Renal cortical epithelial cell (primary cell): ENCODE measurements around the gene PRDM11. TPM values are rescaled to one million over a fixed set of nuclear protein-coding genes. Genes with fewer than 3 reads are reported as not detected.

Source experiments
- DNase-seq: peaks from one replicate; pipeline ENCODE4 v3.0.0-alpha.2; 2011; ENCODE audit warnings: low read depth
- total RNA-seq: library from RNA; depleted of rRNA; stranded (reverse); fragments of >200 nt; gene quantifications from 2 replicates; pipeline ENCODE4 v1.2.3, GENCODE V29; 2014

The PRDM11 gene
- total RNA-seq, 1 donor from 2014 or later = 10.1 TPM

DNA sequence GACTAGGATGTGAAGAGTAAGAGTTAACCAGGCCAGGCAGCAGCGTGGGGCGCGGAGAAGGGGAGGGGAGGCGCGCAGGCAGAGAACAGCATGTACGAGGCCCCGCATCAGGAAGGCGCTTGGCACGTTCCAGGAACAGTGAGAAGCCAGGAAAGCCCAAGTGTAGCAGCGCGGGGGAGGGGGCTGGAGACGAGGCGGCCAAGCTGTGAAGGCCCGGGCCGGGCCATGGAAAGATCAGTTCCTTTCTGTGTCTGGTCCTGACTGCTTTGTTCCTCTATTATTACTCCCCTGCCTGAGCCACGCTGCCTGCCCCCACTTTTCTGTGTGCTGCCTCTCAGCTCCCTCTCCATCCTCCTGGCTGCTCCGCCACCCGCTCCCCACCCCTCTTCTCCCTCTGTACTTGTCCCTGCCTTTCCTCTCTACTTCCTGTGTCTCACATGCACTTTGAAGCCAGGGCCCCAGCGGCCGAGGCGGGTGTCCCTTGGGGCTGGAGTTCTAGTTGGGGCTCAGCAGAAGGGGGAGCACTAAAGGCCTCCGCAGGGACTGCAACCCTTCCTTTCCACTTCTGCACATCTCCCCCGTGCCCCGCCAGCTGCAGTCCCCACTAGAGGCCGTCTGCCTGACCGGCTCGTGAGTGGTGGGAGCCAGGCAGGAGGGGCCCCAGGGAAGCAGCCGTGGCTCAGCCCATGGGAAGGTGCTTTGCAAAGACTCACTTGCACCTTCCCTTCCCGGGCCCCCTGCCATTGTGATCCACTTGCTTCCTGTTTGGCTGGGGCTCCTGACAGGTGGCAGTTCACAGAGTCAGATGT, 63.7 kb downstream of the PRDM11 start:
- DNase-seq = no peak

DNA sequence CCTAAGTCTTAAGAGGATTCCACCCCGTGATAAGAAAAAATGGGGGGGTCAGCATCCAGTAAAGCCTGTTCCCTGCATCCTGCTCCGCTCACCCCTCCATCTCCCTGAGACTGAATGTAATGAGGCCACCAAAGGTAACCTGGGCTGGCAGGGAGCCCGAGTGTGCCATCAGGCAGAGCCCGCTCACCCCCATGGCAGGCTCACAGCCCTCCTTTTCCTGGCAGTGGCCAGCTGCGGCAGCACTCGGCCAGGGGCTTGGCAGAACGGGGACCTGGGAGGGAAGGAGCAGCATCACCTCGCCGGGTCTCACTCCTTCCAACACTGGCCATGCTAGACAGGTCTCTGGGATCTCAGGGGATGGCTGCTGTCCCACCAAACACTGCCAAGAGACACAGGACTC, 64.4 kb downstream of the PRDM11 start:
- no peak for DNase-seq

DNA sequence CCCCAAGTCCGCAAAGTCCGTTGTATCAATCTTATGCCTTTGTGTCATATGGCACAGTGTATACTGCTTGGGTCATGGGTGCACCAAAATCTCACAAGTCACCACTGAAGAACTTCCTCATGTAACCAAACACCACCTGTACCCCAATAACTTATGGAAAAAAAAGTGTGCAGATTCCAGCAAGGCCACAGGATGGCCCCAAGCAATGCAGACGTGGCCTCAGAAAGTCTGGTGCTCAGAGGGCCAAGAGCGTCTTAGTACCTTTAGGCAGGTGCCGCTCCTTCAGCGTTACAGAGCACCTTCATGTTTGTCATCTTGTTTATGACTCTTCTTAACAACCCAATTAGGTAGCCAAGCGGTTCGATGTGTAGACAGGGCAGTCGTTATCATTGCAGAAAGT, 65.3 kb downstream of the PRDM11 start:
- DNase-seq = no peak

DNA sequence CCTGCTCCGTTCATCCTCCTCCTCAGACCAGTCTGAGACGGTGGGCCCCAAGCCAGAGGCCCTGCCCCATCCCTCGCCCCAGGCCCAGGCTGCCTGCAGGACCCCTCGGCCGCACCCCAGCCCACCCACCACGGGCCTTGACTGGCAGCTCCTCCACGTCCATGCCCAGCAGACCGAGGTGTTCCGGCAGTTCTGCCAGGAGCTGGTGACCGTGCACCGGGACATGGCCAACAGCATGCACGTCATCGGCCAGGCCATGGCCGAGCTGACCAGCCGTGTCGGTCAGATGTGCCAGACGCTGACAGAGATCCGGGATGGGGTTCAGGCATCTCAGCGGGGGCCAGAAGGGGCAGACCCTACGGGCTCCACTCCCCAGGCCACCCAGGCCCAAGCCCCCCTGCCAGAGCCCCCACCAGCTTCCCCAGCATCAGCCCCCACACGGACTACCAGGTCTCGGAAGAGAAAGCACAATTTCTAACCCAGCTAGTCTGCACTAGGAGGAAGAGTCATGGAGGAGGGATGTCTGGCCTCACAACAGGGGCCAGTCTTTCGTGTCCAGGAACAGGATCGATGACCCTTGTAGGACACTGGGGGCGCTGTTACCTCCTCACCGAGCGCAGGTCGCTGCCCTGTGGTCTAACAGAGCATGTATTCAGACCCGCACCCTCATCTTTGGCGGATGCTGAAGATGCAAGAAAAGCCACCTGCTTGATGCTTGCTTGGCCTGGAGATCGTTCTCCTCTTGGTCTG, 66.3 kb downstream of the PRDM11 start:
- no peak for DNase-seq

DNA sequence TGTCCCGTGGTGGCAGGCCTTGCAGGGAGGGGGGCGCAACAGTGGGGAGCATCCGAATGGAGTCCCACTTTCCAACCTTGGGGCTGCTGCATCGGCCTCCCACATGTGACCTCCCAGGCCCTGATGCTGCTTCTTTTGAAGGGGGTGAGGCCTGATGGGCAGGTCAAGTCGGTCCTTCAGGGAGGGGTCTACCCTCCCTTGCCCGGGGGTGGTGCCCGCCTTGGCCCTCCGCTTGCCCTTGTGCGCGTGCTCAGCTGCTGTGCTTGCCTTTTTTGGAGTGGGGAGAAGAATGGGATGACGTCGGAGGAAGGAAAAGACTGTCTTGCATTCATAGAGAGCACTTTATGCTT, 66.9 kb downstream of the PRDM11 start:
- no peak for DNase-seq

DNA sequence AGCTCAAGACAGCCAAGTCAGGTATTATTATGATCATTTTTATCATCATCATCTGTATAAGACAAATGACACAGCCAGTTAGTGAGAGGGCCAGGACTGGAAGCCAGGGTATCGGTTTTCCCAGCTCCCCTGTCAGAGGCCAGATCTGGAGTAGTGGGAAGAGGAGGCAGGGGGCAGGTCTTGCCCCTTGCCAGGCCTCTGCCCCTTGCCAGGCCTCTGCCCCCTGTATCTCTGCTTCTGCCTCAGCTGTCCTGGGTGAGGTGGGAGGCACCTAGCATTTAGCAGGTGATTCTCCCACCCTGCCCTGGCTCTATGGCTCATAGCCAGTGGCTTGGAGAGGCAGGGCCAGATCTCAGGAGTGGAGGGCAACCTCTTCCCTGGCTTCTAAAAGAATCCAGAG, 67.3 kb downstream of the PRDM11 start:
- DNase-seq = no peak

DNA sequence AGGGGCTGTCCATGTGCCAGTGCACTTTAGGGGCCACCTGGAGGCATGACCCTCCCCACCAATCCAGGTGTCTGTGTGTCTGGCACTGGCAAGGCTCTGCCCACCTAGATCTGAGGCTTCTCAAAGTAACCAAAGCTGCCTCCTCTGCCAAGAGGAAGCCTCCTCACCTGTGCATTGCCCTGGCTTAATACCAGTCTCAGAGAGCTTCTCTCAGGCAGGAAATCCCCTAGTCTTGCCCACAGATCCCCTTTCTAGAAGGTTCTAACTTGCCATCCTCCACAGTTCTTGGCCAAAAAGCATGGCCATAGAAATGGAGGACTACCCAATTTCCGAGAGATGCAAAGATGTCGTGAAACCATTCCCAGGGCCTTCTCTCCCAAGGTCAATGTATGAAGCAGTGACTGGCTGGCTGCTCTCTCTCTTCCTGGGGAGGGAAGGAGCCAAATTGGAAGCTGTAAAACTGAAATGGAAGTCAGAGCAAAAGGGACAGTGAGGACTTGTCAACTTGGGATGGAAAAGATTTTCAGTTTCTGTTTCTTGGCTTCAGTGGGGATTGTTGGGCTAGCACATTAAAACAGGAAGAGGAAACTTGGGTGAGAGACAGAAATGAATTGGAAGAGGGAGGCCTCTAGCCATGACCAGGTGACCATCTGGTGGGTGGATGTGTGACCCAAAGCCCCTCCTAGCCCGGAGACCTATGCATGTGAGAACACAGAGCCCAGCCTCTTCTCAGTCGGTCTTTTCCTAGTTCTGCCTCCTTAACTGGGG, 68.8 kb downstream of the PRDM11 start:
- DNase-seq = no peak

DNA sequence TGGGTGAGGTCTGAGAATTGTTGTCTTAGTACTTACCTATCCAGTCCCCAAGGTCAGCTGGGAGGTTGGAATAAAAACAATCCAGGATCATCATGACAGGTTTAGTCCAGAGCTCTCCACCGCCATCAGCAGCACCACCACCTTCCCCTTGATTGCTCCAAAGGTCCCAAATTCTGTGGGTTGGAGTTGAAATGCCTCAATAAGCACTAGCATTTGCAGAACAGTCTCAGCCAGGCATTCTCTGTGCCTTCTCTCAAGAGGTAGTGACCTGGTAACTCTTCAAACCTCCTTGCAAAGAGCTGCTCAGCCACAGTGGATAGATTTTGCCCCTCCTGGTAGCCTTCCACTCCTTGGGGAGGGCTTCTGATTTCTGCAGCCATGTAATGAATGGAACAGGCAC, 69.6 kb downstream of the PRDM11 start:
- DNase-seq = no peak

DNA sequence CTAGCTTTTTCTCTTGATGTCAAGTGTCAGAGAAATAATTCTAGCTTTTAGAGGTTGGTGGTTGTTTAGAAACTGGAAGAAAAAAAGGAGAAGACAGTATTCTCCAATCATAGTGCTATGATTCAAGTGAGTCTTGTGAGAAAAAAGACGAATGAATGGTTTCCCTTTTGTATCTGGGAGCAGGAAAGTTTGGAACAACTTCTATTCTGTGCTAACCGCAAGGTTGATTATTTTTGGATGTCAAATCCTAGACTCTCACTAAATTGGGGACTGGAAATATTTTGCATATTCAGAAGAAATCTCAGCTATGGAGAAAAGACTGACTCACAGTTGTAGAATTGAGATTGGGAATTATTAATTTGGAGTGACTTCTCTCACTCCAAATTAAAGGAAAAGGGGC, 70.5 kb downstream of the PRDM11 start:
- no peak for DNase-seq

DNA sequence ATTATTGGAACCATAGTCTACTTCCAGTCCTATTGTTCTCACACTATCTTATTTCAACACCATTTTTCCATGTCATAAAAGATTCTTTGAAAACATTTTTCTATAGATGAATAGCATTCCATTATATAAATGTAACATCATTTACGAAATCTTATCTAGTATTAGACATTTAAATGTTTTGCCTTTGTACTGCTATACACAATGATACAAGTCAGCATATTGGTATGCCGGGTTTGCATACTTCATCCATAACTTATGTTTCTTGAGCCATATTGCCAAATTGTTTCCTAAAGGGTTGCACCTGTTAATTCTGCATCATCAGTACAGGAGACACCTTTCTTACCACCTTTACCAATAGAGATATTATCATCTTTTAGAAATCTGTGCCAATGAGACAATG, 71.6 kb downstream of the PRDM11 start:
- DNase-seq = no peak

DNA sequence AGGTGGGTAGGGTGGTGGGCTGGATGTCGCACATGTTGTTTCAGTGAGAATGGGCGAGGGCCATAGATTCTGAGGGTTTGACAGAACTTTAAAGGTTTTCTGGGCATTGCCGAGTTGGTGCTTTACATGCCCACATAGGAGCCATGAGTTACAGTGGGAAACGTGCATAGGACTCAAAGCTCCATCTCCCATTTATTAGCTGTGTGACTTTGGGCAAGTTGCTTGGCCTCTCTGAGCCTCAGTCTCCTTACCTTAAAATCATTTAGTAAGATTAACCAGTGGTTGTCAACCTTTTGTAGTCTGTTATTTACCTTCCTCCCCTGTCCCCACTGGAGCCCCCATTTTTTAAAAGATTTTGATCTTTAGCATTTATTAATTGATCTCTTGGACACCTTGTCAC, 72.3 kb downstream of the PRDM11 start:
- no peak for DNase-seq

DNA sequence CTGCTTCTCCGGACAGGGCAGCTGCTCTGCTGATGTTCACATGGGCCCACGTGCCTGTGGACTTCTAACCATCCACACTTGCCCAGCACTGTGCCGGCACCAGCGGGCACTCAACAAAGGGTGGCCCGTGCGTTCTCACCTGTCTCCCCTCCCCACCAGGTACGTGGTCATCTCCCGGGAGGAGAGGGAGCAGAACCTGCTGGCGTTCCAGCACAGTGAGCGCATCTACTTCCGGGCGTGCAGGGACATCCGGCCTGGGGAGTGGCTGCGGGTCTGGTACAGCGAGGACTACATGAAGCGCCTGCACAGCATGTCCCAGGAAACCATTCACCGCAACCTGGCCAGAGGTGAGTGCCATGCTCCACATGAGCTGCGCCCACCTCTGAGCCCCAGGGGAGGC, 73.0 kb downstream of the PRDM11 start:
- no peak for DNase-seq

DNA sequence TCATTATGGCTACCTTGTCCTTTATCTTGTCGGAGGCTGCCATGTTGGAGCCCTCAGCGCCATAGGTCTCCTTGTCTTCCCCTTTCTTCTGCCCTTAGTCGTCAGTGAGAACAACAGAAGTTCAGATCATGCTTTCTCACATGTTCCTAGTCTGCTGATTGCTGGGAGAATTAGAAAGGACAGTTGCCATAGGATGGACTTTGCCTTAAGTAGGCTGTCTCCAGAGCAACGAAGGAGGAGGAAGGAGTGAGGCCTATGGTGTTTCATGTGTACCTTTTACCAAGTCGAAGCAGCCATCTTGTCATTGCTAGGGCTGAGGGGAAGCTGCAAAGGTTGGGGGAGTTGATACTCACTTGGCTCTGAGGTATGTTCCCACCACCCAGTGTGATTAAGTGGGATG, 77.1 kb downstream of the PRDM11 start:
- no peak for DNase-seq

DNA sequence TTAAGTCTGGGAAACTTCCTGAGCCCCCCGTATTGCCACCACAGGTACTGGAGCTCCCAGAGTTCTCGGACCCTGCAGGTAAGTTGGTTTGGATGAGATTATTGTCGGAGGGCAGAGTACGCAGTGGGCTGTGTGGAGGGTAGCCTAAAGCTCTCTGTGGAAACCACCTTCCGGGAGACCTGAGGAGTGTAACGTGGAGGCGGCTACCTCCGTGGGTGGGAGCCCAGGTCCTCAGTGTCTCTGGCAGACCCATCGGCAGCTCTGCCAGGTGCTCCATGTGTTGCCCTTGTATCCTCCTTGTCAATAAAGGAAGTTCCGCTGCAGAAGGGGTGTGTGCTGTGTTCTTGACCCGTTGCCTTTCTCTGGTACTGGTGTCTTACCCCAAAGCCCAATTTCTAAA, 78.3 kb downstream of the PRDM11 start:
- DNase-seq = no peak

DNA sequence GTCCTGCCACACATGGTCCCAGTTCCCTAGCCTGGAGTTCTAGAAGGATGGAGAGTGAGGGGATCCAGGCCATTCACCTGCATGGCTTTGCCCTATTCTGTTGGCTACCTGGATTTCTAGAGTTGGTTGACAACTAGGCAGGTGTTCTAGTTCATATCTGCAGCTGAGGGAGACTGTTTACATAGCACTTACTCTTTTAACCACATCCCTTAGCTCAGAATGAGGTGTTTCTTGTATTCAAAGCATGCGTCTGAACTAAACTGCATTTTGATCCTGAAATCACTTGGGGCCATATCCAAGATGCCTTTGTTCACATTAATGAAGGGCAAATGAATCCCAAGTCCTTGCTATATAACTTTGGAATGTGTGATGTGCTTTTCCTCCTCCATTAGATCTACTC, 78.8 kb downstream of the PRDM11 start:
- no peak for DNase-seq

DNA sequence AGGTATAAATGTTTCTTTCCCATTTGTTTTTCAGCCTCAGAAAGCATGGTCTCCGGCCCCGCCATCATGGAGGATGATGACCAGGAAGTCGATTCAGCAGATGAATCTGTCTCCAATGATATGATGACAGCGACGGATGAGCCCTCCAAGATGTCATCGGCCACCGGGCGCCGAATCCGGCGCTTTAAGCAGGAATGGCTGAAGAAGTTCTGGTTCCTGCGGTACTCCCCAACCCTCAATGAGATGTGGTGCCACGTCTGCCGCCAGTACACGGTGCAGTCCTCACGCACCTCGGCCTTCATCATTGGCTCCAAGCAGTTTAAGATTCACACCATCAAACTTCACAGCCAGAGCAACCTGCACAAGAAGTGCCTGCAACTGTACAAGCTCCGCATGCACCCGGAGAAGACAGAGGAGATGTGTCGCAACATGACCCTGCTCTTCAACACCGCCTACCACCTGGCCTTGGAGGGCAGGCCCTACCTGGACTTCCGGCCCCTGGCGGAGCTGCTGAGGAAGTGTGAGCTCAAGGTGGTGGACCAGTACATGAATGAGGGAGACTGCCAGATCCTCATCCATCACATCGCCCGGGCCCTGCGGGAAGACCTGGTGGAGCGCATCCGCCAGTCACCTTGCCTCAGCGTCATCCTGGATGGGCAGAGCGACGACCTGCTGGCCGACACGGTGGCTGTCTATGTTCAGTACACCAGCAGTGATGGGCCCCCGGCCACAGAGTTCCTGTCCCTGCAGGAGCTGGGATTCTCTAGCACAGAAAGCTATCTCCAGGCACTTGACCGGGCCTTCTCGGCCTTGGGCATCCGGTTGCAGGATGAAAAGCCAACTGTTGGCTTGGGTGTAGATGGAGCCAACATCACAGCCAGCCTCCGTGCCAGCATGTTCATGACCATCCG, 79.8 kb downstream of the PRDM11 start:
- DNase-seq = no peak

DNA sequence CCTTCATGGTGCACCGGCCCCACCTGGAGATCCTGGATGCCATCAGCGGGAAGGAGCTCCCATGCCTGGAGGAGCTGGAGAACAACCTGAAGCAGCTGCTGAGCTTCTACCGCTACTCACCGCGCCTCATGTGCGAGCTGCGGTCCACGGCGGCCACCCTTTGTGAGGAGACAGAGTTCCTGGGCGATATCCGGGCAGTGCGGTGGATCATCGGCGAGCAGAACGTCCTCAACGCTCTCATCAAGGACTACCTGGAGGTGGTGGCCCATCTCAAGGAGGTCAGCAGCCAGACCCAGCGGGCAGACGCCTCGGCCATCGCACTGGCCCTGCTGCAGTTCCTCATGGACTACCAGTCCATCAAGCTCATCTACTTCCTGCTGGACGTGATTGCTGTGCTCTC, 80.5 kb downstream of the PRDM11 start:
- DNase-seq = no peak

DNA sequence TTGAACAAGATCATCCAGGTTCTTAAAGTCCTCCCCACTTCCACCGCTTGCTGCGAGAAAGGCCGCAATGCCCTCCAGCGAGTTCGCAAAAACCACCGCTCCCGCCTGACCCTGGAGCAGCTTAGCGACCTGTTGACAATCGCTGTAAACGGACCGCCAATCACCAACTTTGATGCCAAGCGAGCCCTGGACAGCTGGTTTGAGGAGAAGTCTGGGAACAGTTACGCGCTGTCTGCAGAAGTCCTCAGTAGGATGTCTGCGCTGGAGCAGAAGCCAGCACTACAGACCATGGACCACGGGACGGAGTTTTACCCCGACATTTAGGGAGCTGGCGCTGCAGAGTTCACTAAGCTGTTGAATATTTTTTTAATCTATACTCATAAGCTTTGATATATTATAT, 81.4 kb downstream of the PRDM11 start:
- DNase-seq = no peak

DNA sequence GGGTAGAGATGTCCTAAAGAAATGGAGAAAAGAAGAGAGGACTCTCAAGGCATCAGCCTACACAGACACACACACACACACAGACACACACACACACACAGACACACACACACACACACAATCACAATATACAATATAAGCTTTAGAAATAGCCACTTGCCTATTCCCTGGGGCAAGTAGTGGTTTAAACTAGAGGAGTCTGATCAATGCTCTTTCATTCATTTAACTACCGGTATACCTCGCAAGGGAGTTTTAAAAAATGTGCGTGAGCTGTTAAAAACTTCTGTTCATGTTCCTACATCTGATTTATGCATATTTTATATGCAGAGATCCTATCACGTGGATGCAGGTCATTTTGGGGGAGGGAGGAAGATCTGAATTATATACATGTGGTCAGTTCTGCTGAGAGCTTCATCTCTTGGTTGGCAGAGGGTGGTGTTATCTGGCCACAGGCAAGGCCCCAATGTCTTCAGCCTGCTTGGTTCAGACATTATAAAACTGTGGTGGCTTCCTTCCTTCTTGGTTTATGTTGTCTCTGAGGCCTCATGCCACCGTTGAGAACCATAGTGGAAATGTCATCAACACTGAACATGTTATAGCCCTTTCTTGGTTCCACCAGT, 83.1 kb downstream of the PRDM11 start:
- DNase-seq = no peak

DNA sequence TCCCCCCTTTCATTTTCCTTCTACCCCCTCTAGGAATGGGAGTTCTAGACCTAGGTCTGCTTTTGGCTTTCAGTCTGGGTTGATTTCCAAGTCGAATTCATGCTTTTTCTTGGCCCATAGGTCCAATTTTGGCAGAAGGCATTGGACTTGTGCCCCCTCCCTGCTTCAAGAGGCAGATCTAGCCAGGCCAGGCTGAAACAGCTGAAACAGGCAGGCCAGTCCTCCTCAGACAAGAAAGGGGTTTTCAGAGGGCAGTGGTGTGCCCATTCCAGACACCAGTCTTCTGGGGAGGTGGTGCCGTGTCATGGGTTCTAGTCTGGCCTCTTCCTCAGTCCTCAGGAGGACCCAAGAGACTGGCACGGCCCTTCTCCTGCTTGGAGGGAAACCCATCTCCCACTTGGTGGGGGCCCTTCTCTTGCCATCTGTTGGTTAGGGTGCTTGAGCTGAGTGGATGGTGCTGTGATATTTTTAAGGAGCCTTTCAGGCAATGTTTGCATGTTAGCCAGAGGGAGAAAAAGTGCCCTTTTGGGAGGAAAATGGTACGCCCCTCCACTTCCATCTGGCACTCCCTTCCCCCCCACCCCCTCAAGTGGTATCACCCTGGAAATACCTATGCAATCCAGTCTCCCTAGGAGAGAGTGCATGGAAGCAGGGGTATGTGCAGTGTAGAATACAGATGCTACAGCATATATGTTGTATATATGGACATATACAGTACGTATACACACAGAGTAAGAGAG, 86.1 kb downstream of the PRDM11 start:
- no peak for DNase-seq
